Measurements from ENCODE around the gene IER3IP1. TPM values are rescaled to one million over a fixed set of nuclear protein-coding genes. Genes with fewer than 3 reads are reported as not detected.

The IER3IP1 gene
- total RNA-seq, 1 experiment from 2014 or later = 7.6 TPM

- TF ChIP-seq CTCF (conservative IDR thresholded peaks at IDR 0.05) = no peak
- WGBS (ENCODE audit: extremely low coverage, insufficient read length, low lambda C conversion rate) = no CpG with 5 or more reads among the region's 2 CpGs
- Histone ChIP-seq H2BK12ac (ENCODE audit: insufficient read length, low read depth, low read length) (no peak overlapping the region), H3K23ac (ENCODE audit: insufficient read length, low read depth, low read length) (no peak overlapping the region), H4K8ac (replicated peaks; ENCODE audit: insufficient read length, low read depth, low read length) (no peak overlapping the region), H3T11ph (ENCODE audit: low read length) (no peak overlapping the region), H3K4ac (ENCODE audit: low read depth, low read length) (no peak overlapping the region), H3K56ac (ENCODE audit: insufficient read length, low read depth, low read length) (no peak overlapping the region), H3K27ac (ENCODE audit: insufficient read length, low read depth, low read length) (no peak overlapping the region), H2BK120ac (ENCODE audit: low read depth, low read length, poor library complexity, severe bottlenecking) (no peak overlapping the region), H2BK15ac (ENCODE audit: low read depth, low read length) (no peak overlapping the region), H4K20me1 (ENCODE audit: control insufficient read depth, insufficient read depth, insufficient read length) (no peaks in the 10 kb centered on the region), H4K5ac (ENCODE audit: insufficient read length, low read depth, low read length) (no peak overlapping the region), H3K18ac (ENCODE audit: insufficient read length, low read depth, low read length) (no peak overlapping the region), H2BK20ac (ENCODE audit: low read depth, low read length, poor library complexity, severe bottlenecking) (no peak overlapping the region), H3K4me1 (ENCODE audit: insufficient read depth, low read length) (no peaks in the 10 kb centered on the region), H4K91ac (ENCODE audit: insufficient read length, low read depth, low read length) (no peak overlapping the region), H3K4me2 (ENCODE audit: insufficient read depth, insufficient read length, low read length) (no peak overlapping the region), H3K79me1 (ENCODE audit: insufficient read depth, low read depth, low read length, poor library complexity, severe bottlenecking) (no peaks in the 10 kb centered on the region), H2AFZ (ENCODE audit: low read length) (no peak overlapping the region), H3K9ac (ENCODE audit: extremely low read depth, insufficient read length, low read length) (no peak overlapping the region), H3K9me3 (ENCODE audit: control insufficient read depth, low read depth, low read length) (no peaks in the 10 kb centered on the region), H2AK5ac (ENCODE audit: insufficient read length, low read length) (no peak overlapping the region), H2BK5ac (ENCODE audit: insufficient read length, low read length) (no peak overlapping the region), H3K14ac (ENCODE audit: insufficient read depth, low read length) (no peak overlapping the region), H3K27me3 (ENCODE audit: insufficient read depth, low read length) (no peaks in the 10 kb centered on the region), H3K23me2 (ENCODE audit: insufficient read length, low read depth, low read length, poor library complexity, severe bottlenecking) (no peaks in the 10 kb centered on the region), H3K79me2 (ENCODE audit: insufficient read depth, low read length) (no peaks in the 10 kb centered on the region)
- H3K4me1 Mint-ChIP-seq = no peaks in the 10 kb centered on the region; a peak in 1 of 4 replicates
- H3K27ac Mint-ChIP-seq = no peak overlapping the region
- H3K9me3 Mint-ChIP-seq = no peaks in the 10 kb centered on the region
- H3K27me3 Mint-ChIP-seq (ENCODE audit: low read depth) = peaks cover 5% of the 10 kb centered on the region
- H3K4me3 Mint-ChIP-seq = no peak overlapping the region
- DNase-seq = no peak
- H3K36me3 Mint-ChIP-seq (ENCODE audit: insufficient read depth in 1 of 3, low read depth in 3 of 3) = no peaks in the 10 kb centered on the region
These were observed 15.8 kb upstream of the IER3IP1 start for GRCh38 chr18:47191961-47192360.
